ENCODE measurements around the gene CALY.

Gene CALY

DNA sequence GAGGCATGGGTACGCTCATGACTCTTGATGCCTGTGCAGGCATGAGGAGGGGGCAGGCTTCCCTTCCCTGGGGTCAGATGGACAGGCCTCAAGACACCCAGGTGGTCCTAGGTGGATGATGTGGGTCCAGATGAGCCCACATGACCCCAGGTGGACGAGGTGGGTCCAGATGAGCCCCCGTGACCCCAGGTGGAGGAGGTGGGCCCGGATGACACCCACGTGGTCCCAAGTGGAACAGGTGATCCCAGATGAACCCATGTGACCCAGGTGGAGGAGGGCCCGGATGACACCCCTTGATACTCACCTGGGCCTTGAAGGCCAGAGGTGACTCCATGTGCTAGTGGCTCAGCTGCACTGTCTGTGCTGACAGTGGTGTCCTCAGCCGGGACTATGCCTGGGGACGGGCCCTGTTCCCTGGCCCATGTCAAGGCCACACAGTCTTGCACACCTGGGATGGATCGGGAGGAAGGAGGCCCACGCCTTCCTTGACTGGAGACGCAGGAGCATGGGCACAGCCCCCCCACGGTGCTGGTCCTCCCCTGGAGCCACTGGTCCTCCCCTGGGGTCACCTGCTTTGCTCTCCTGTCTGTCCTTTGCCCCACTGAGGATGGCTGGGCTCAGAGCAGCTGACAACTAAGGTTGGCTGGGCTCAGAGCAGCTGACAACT, 13.7 kb upstream of the CALY start:
- DNase-seq (ENCODE audit: low spot score in 2 of 2): no peak
- Mint-ChIP-seq H3K4me3 (no peak overlapping the region), H3K36me3 (no peaks in the 10 kb centered on the region), H3K9me3 (peaks cover 2% of the 10 kb centered on the region), H3K4me1 (peaks cover 9% of the 10 kb centered on the region), H3K27me3 (peaks cover 15% of the 10 kb centered on the region), H3K27ac (no peak overlapping the region)
- ATAC-seq (ENCODE audit: low read depth): no peak

DNA sequence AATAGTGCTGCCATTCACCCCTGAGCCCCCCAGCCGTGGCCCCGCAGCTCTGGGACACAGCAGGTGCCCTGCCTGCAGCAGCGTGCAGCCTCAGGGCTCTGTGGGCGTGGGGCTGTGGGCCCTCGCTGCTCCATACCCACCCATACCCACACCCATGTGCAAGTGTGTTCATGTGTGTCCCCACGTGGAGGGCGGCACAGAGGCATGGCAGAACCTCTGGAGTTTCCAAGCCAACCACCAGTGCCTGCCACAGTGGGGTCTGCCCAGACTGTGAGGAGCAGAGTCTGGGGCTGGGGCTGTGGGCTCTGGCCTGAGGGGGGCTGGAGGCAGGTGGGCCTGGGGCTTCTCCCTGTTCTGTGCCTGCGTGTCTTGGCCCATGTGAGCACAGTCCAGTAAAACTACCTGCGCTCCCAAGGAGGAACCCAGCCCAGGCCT, 12.9 kb upstream of the CALY start:
- H3K4me3 Mint-ChIP-seq: no peak overlapping the region
- ATAC-seq (ENCODE audit: low read depth): no peak
- H3K36me3 Mint-ChIP-seq: no peaks in the 10 kb centered on the region
- peaks cover 18% of the 10 kb centered on the region for H3K27me3 Mint-ChIP-seq
- H3K9me3 Mint-ChIP-seq: peaks cover 2% of the 10 kb centered on the region
- DNase-seq (ENCODE audit: low spot score in 2 of 2): no peak
- peaks cover 9% of the 10 kb centered on the region for H3K4me1 Mint-ChIP-seq
- no peak overlapping the region for H3K27ac Mint-ChIP-seq

GRCh38 chr10:133349160-133349568, 12.5 kb upstream of the CALY start:
- peaks cover 19% of the 10 kb centered on the region for H3K27me3 Mint-ChIP-seq

GRCh38 chr10:133347710-133348517, 11.2 kb upstream of the CALY start:
- Mint-ChIP-seq H3K27ac (no peak overlapping the region), H3K9me3 (peaks cover 2% of the 10 kb centered on the region), H3K36me3 (no peaks in the 10 kb centered on the region), H3K27me3 (peaks cover 19% of the 10 kb centered on the region), H3K4me3 (no peak overlapping the region), H3K4me1 (peaks cover 9% of the 10 kb centered on the region)
- DNase-seq (ENCODE audit: low spot score in 2 of 2) (no peak), ATAC-seq (ENCODE audit: low read depth) (no peak)

More at GRCh38 chr10:133349160-133349568, 12.5 kb upstream of the CALY start:
- peaks cover 2% of the 10 kb centered on the region for H3K9me3 Mint-ChIP-seq
- ATAC-seq (ENCODE audit: low read depth) (no peak), DNase-seq (ENCODE audit: low spot score in 2 of 2) (no peak)
- no peak overlapping the region for H3K4me3 Mint-ChIP-seq
- peak overlapping the region; percentile 1 for H3K27ac Mint-ChIP-seq
- peaks cover 9% of the 10 kb centered on the region for H3K4me1 Mint-ChIP-seq
- no peaks in the 10 kb centered on the region for H3K36me3 Mint-ChIP-seq

DNA sequence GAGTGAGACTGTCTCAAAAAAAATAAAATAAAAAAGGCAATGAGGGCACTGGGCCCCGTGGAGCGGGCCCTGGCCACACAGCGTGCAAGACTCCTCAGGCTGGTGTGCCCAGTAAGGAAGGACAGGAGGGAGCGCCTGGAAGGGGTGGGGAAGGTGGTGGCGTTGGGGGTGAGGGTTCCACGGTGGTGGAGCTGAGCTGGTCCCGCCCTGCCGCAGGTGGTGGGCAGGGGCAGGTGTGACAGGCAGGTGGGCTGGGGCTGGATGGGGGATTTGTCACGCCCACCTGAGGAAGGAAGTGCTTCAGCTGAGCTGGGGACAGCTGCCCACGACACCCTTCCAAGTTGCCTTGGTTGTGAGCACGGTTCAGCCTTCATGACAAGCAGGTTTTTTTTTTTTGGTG, 9.7 kb upstream of the CALY start:
- no peak for ATAC-seq (ENCODE audit: low read depth)
- H3K27me3 Mint-ChIP-seq: peaks cover 25% of the 10 kb centered on the region
- peaks cover 9% of the 10 kb centered on the region for H3K4me1 Mint-ChIP-seq
- H3K4me3 Mint-ChIP-seq: no peak overlapping the region
- H3K36me3 Mint-ChIP-seq: no peaks in the 10 kb centered on the region
- DNase-seq (ENCODE audit: low spot score in 2 of 2): no peak
- peaks cover 2% of the 10 kb centered on the region for H3K9me3 Mint-ChIP-seq
- H3K27ac Mint-ChIP-seq: no peak overlapping the region

DNA sequence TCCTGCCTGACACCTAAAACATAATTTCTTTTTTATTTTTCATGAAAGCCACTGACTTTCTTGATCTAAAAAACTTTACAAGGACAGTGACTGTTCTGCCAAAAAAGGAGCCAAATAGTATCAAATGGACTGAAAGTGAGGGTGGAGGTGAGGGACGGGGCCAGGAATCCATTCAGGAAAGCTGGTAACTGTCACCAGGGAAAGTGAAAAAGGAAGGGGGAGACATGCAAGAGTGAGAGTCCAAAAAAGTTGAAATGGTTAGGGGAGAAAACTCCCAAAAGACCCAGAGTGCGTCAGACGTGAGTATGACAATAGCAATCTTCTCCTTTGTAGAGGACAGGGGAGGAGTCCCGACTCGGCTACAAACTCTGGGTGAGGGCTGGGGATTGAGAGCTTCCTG, 7.5 kb upstream of the CALY start:
- peaks cover 23% of the 10 kb centered on the region for H3K27me3 Mint-ChIP-seq
- no peaks in the 10 kb centered on the region for H3K36me3 Mint-ChIP-seq
- peaks cover 2% of the 10 kb centered on the region for H3K9me3 Mint-ChIP-seq
- H3K27ac Mint-ChIP-seq: no peak overlapping the region
- peaks cover 7% of the 10 kb centered on the region for H3K4me1 Mint-ChIP-seq
- ATAC-seq (ENCODE audit: low read depth): no peak
- no peak for DNase-seq (ENCODE audit: low spot score in 2 of 2)
- H3K4me3 Mint-ChIP-seq: no peak overlapping the region

GRCh38 chr10:133343558-133343957, 6.9 kb upstream of the CALY start:
- H3K4me1 Mint-ChIP-seq: peaks cover 3% of the 10 kb centered on the region
- no peaks in the 10 kb centered on the region for H3K9me3 Mint-ChIP-seq
- ATAC-seq (ENCODE audit: low read depth) (no peak), DNase-seq (ENCODE audit: low spot score in 2 of 2) (no peak)
- no peak overlapping the region for H3K4me3 Mint-ChIP-seq
- no peak overlapping the region for H3K27ac Mint-ChIP-seq
- peaks cover 19% of the 10 kb centered on the region for H3K27me3 Mint-ChIP-seq
- H3K36me3 Mint-ChIP-seq: no peaks in the 10 kb centered on the region

DNA sequence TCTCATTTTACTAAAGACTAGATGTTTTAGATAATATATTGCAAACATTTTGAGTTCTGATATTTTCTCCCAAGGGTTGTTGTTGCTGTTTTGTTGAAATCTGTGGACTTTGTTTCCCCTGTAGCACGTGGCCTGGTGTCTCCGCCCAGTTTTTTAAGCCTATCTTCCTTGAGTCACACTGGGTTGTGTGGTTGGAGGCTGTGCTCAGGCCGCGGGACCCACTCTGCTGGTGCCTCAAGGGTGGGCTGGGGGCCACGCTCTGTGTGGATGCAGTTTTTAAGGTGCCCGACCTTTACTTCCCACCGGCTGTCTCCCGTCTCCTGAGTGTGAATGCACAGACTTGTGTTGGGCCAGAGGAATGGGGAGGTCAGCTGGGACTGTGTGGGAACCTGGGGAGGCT, 6.2 kb upstream of the CALY start:
- Mint-ChIP-seq H3K36me3 (no peaks in the 10 kb centered on the region), H3K9me3 (no peaks in the 10 kb centered on the region), H3K4me1 (peaks cover 3% of the 10 kb centered on the region), H3K27me3 (peaks cover 19% of the 10 kb centered on the region), H3K27ac (no peak overlapping the region), H3K4me3 (no peak overlapping the region)
- ATAC-seq (ENCODE audit: low read depth): no peak
- DNase-seq (ENCODE audit: low spot score in 2 of 2): no peak

- Mint-ChIP-seq H3K4me3 (no peak overlapping the region), H3K27me3 (peaks cover 19% of the 10 kb centered on the region), H3K4me1 (peaks cover 3% of the 10 kb centered on the region), H3K9me3 (no peaks in the 10 kb centered on the region), H3K27ac (no peak overlapping the region), H3K36me3 (no peaks in the 10 kb centered on the region)
- DNase-seq (ENCODE audit: low spot score in 2 of 2) (no peak), ATAC-seq (ENCODE audit: low read depth) (no peak)
Measured at GRCh38 chr10:133341983-133342382, 5.3 kb upstream of the CALY start.

DNA sequence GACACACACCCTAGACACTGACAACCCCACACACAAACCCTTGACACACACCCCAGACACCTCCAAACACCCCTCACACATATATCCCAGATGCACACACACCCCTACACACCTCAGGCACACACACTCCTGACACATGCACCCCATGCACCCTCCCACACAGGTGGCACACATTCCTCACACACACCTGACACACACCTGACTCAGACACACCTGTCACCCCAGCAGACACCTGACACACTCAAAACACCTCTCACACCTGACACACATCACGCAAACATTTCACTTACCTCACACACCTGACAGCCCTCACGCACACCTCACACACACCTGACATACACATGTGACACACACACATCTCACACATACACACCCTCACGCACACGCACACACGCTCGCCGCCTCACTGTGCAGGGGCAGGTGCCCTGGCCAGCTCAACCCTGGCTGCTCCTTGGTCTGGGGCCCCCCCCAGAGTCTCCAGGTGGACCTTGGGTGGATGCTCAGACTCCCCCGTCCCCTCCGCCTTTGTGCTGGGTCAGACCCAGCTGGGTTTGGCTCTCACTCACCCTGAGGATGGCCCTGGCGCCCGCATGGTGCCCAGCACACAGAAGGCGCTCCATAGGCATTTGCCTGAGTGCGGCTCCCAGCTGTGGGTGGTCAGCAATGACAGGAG, 3.1 kb upstream of the CALY start:
- Mint-ChIP-seq H3K27ac (no peak overlapping the region), H3K36me3 (no peaks in the 10 kb centered on the region), H3K27me3 (peaks cover 8% of the 10 kb centered on the region), H3K4me3 (no peak overlapping the region), H3K9me3 (no peaks in the 10 kb centered on the region), H3K4me1 (peaks cover 3% of the 10 kb centered on the region)
- ATAC-seq (ENCODE audit: low read depth): no peak
- DNase-seq (ENCODE audit: low spot score in 2 of 2): no peak

DNA sequence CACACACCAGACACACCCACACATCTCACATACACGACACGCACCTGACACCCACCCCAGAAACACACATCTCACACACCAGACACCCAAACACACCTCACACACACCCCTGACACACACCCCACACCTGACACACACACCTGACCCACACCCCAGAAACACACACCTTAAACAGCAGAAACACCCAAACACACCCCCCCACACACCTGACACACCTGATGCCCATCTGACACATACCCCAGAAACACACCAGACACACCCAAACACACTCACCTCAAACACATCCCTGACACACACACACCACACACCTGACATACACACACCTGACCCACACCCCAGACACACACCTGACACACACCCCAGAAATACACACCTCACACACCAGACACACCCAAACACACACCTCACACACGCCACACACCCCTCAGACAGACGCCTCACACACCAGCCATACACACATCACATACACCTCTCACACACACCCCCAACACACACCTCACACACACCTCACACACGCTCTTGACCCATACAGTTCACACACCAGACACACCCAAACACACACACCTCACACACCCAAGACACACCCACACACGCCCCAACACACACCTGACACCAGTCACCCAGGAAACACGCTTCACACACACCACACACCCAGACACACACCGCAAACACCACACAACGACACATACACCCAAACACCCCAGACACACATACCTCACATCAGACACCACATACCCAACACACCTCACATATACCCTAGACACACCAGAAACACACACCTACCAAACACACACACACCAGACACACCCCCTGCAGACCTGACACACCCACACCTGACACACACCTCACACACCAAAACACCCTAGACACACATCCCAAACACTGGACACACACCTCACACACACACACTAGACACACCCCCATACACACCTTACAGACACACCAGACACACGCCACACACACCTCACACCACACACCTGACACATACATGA, 1.7 kb upstream of the CALY start:
- H3K27me3 Mint-ChIP-seq: peaks cover 9% of the 10 kb centered on the region
- H3K4me1 Mint-ChIP-seq: peaks cover 4% of the 10 kb centered on the region
- no peak for DNase-seq (ENCODE audit: low spot score in 2 of 2)

DNA sequence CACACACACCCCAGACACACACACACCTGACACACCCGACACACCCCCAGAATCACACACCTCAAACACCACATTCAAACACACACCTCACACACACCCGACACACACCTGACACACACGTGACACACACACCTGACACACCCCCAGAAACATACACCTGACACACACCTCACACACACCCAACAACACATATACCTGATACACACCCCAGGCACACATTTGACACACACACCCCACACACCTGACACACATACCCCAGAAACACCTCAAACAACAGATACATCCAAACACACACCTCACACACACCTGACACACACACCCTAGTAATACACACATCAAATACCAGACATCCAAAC, 652 bp upstream of the CALY start:
- DNase-seq (ENCODE audit: low spot score in 2 of 2): no peak
- no peak overlapping the region for H3K27ac Mint-ChIP-seq
- peaks cover 3% of the 10 kb centered on the region for H3K9me3 Mint-ChIP-seq
- no peak overlapping the region for H3K4me3 Mint-ChIP-seq
- no peak for ATAC-seq (ENCODE audit: low read depth)
- peaks cover 18% of the 10 kb centered on the region for H3K27me3 Mint-ChIP-seq
- H3K4me1 Mint-ChIP-seq: peaks cover 4% of the 10 kb centered on the region
- H3K36me3 Mint-ChIP-seq: no peaks in the 10 kb centered on the region

More for the DNA sequence above, 1.7 kb upstream of the CALY start:
- Mint-ChIP-seq H3K9me3 (peaks cover 2% of the 10 kb centered on the region), H3K4me3 (no peak overlapping the region), H3K27ac (no peak overlapping the region), H3K36me3 (no peaks in the 10 kb centered on the region)
- no peak for ATAC-seq (ENCODE audit: low read depth)

- H3K36me3 Mint-ChIP-seq: no peaks in the 10 kb centered on the region
- no peak overlapping the region for H3K27ac Mint-ChIP-seq
- no peak for DNase-seq (ENCODE audit: low spot score in 2 of 2)
- peaks cover 4% of the 10 kb centered on the region for H3K4me1 Mint-ChIP-seq
- no peak for ATAC-seq (ENCODE audit: low read depth)
- no peak overlapping the region for H3K4me3 Mint-ChIP-seq
- H3K27me3 Mint-ChIP-seq: peaks cover 14% of the 10 kb centered on the region
- peaks cover 3% of the 10 kb centered on the region for H3K9me3 Mint-ChIP-seq
Measured at GRCh38 chr10:133336118-133336576, 549 bp downstream of the CALY start.

Measured in memory B cell (primary cell).